Esophagus muscularis mucosa (tissue), 4 donors: ENCODE results near the gene LTN1. TPM values are rescaled to one million over a fixed set of nuclear protein-coding genes. Genes with fewer than 3 reads are reported as not detected.
A peak's percentile ranks its signal among the peaks of the same experiment; 100 is the strongest.

ENCODE experiments used
- DNase-seq: peaks from one replicate; pipeline ENCODE4 v3.0.0-alpha.2; 2017; ENCODE audit errors: extremely low spot score
- H3K27ac ChIP-seq, 4 donors: fragments of 200-600 bp; sonication (generic); replicated peaks in 1 of 4; 1 replicate in 3 of 4; 2 replicates in 1 of 4; pipeline ENCODE4 v1.5.1; 2016 to 2019; ENCODE audit warnings: mild to moderate bottlenecking in 1 of 4
- H3K27me3 ChIP-seq, 4 donors: fragments of 200-600 bp; sonication (generic); one replicate each; pipeline versions ENCODE4 v1.5.1 to v1.6.0; 2016 to 2019
- H3K36me3 ChIP-seq, 4 donors: fragments of 200-600 bp; sonication (generic); one replicate each; pipeline ENCODE4 v1.5.1; 2016 to 2019
- H3K4me1 ChIP-seq, 4 donors: fragments of 200-600 bp; sonication (generic); one replicate each; pipeline ENCODE4 v1.5.1; 2016 to 2019
- H3K4me3 ChIP-seq, 4 donors: fragments of 200-600 bp; sonication (generic); 1 replicate in 2 of 4; 2 replicates in 2 of 4; pipeline ENCODE4 v1.5.1; 2016 to 2019; ENCODE audit warnings: mild to moderate bottlenecking in 4 of 4, moderate library complexity in 1 of 4
- H3K9me3 ChIP-seq, 4 donors: fragments of 200-600 bp; sonication (generic); 1 replicate in 3 of 4; 2 replicates in 1 of 4; pipeline ENCODE4 v1.5.1; 2016 to 2019
- CTCF ChIP-seq, 3 experiments: fragments of 200-600 bp in 2 of 3; fragments of 450-650 bp in 1 of 3; sonication (generic) in 2 of 3; IDR thresholded peaks; one replicate each; pipeline ENCODE4 v1.5.1; 2017 to 2019; ENCODE audit warnings: antibody characterized with exemption in 3 of 3, mild to moderate bottlenecking in 2 of 3, moderate library complexity in 1 of 3
- EP300 ChIP-seq: sonication (generic); formaldehyde crosslinking; IDR thresholded peaks from one replicate; pipeline ENCODE4 v1.6.1; 2017; ENCODE audit warnings: antibody characterized with exemption
- POLR2A ChIP-seq: fragments of 450-650 bp; IDR thresholded peaks from one replicate; pipeline ENCODE4 v1.6.1; 2017; ENCODE audit warnings: antibody characterized with exemption, moderate library complexity, mild to moderate bottlenecking, low read depth
- POLR2AphosphoS5 ChIP-seq, 2 donors: sonication (generic); formaldehyde crosslinking; IDR thresholded peaks; one replicate each; pipeline ENCODE4 v1.6.1; 2017; ENCODE audit warnings: antibody characterized with exemption in 2 of 2
- WGBS: methylation state at CpG from one replicate; pipeline ENCODE4 v1.1.5; 2018; 5-methylcytosine and 5-hydroxymethylcytosine counted together
- intact Hi-C: fragments of 100-400 bp; cut with DNase I; formaldehyde crosslinking; loops from one replicate; pipeline ENCODE4 v1.15.1; 2023
- total RNA-seq, 4 donors: library from RNA; depleted of rRNA; stranded (reverse); fragments of >200 nt; gene quantifications; one replicate each; pipeline versions ENCODE4 v1.1.0 to v1.2.1, GENCODE V29; 2016

The LTN1 gene
- total RNA-seq, 4 donors from 2014 or later = 19.4 to 39.7 (median 26.5) TPM

DNA sequence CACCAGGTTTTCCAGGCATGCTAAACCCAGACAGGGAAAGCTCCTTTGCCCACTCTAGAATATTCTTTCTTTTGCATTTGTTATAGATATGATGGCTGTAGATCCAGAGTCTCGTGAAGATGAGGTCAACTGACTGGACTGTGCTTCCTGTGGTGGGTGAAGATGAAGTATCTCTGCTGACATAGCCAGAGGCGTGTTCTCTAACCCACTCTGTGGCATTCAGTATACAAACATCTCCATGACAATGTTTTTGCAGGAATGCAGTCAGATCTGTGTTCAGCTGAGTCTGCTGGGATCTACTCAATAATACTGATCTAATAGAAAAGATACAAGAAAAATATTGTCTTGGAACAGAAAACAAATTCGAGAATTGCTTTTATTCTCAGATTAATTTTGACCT is 15.1 kb upstream of the LTN1 start:
- DNase-seq = no peak
- intact Hi-C loops = no loop called here
- 75% methylated on average over 3 of the region's 3 CpGs for WGBS
- no peak overlapping the region for H3K27ac ChIP-seq
- H3K36me3 ChIP-seq = peaks cover 0 to 40% (median 23%) of the 10 kb centered on the region in 4 donors
- H3K9me3 ChIP-seq = no peaks in the 10 kb centered on the region
- TF ChIP-seq POLR2AphosphoS5 (IDR thresholded peaks at IDR 0.05) (no peak), EP300 (no peak), CTCF (IDR thresholded peaks at IDR 0.05) (no peak), POLR2A (no peak)
- no peak overlapping the region for H3K4me3 ChIP-seq
- no peaks in the 10 kb centered on the region for H3K27me3 ChIP-seq
- H3K4me1 ChIP-seq = peaks cover 7 to 11% (median 10%) of the 10 kb centered on the region in 4 donors

DNA sequence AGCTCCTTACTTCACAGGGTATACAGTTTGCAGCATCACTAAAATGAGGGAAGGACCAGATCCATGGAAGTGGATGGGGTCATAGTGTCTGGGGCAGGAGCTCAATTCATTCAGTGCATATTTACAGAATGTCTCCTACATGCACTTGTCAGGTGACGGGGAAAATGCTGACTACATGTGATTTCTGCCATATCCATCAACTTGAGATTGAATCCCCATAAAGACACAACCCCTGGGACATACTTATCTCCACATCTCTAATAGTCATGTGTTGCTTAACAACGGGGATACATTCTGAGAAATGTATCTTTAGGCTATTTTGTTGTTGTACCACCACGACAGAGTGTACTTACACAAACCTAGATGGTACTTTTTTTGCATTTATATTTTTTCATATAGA is 14.5 kb upstream of the LTN1 start:
- Histone ChIP-seq H3K4me3 (no peak overlapping the region), H3K36me3 (peaks cover 0 to 40% (median 23%) of the 10 kb centered on the region in 4 donors), H3K27me3 (no peaks in the 10 kb centered on the region), H3K4me1 (peaks cover 7 to 13% (median 12%) of the 10 kb centered on the region in 4 donors), H3K9me3 (no peaks in the 10 kb centered on the region), H3K27ac (no peak overlapping the region)
- TF ChIP-seq POLR2AphosphoS5 (IDR thresholded peaks at IDR 0.05) (no peak), EP300 (no peak), CTCF (IDR thresholded peaks at IDR 0.05) (no peak), POLR2A (no peak)
- WGBS = 84% methylated on average over 3 of the region's 3 CpGs
- intact Hi-C loops = no loop called here
- no peak for DNase-seq

DNA sequence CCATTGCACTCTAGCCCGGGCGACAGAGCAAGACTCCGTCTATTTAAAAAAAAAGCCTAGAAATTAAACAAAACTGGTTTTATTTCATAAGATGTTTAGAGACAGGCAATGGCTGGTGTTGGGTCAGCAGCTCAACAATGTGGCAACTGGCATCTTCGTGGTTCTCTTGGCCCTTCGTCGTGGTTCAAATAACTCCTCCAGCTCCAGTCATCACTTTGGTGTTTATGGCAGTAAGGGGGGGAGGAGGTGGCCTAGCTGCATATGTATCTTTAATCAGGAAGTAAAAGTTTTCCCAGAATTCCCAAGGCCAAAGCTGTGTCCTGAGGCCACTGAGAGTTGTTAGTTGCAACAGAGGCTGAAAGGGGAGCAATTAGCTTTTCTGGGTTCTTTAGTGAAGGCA is 13.0 kb upstream of the LTN1 start:
- DNase-seq = peak; percentile 74
- Histone ChIP-seq H3K27me3 (no peaks in the 10 kb centered on the region), H3K9me3 (no peaks in the 10 kb centered on the region), H3K36me3 (peaks cover 0 to 40% (median 23%) of the 10 kb centered on the region in 4 donors), H3K4me1 (peaks cover 7 to 17% (median 16%) of the 10 kb centered on the region in 4 donors), H3K4me3 (no peak overlapping the region), H3K27ac (no peak overlapping the region)
- intact Hi-C loops = no loop called here
- WGBS = 93% methylated on average over 6 of the region's 6 CpGs
- TF ChIP-seq EP300 (no peak), CTCF (IDR thresholded peaks at IDR 0.05) (no peak), POLR2AphosphoS5 (IDR thresholded peaks at IDR 0.05) (no peak), POLR2A (no peak)

GRCh38 chr21:29002442-29003144 is 9.9 kb upstream of the LTN1 start:
- WGBS = 1% methylated on average over 26 of the region's 41 CpGs

More at GRCh38 chr21:29002442-29003144, 9.9 kb upstream of the LTN1 start:
- DNase-seq = peak; percentile 99
- intact Hi-C loops = no loop called here
- Histone ChIP-seq H3K9me3 (no peaks in the 10 kb centered on the region), H3K36me3 (peaks cover 0 to 23% (median 16%) of the 10 kb centered on the region in 4 donors), H3K27ac (peak overlapping the region; percentile 93 to 97 (median 94)), H3K4me3 (peak overlapping the region; percentile 60 to 70 (median 69)), H3K27me3 (no peaks in the 10 kb centered on the region), H3K4me1 (peaks cover 7 to 17% (median 16%) of the 10 kb centered on the region in 4 donors)
- TF ChIP-seq CTCF (IDR thresholded peaks at IDR 0.05) (peak in 1 of 3 experiments; percentile 5), POLR2A (peak; percentile 95), POLR2AphosphoS5 (IDR thresholded peaks at IDR 0.05) (peak; percentile 100), EP300 (no peak)
